HG02852 (cell line): ENCODE measurements around the gene EFNA3.

Source experiments
- ATAC-seq: cut with Tn5 transposase; IDR thresholded peaks from one replicate; pipeline ENCODE4 v1.9.1; 2021; ENCODE audit warnings: mild to moderate bottlenecking, moderate library complexity; ENCODE audit not compliant: unreplicated experiment

Gene EFNA3

GRCh38 chr1:155130272-155131006, 51.8 kb downstream of the EFNA3 start:
- no peak for ATAC-seq

GRCh38 chr1:155131285-155131684, 52.6 kb downstream of the EFNA3 start:
- ATAC-seq = no peak

- no peak for ATAC-seq
Measured at GRCh38 chr1:155131856-155132255, 53.2 kb downstream of the EFNA3 start.

GRCh38 chr1:155133799-155134281, 55.2 kb downstream of the EFNA3 start:
- ATAC-seq = no peak

GRCh38 chr1:155134322-155134721, 55.7 kb downstream of the EFNA3 start:
- no peak for ATAC-seq

- ATAC-seq = no peak
Measured at GRCh38 chr1:155134880-155135414, 56.3 kb downstream of the EFNA3 start.

GRCh38 chr1:155135415-155136028, 56.9 kb downstream of the EFNA3 start, which contains the start of gene SLC50A1:
Gene SLC50A1, plus strand, starts transcription at chr1:155135852. Its CDS starts 60 bp downstream, at chr1:155135912.
- ATAC-seq = peak; percentile 74

- no peak for ATAC-seq
Measured at GRCh38 chr1:155136748-155137147, 58.1 kb downstream of the EFNA3 start.
